WTC11 (cell line): ENCODE data around the gene MTMR2.

Experiments
- ATF1 ChIP-seq: sonication (generic); formaldehyde crosslinking; IDR thresholded peaks from 2 replicates; pipeline ENCODE4 v1.8.1; 2023; ENCODE audit warnings: mild to moderate bottlenecking, moderate library complexity, missing genetic modification reagents
- JUN ChIP-seq: sonication (generic); formaldehyde crosslinking; IDR thresholded peaks from 2 replicates; pipeline ENCODE4 v1.8.0; 2023; ENCODE audit warnings: mild to moderate bottlenecking, missing genetic modification reagents
- MYBL2 ChIP-seq: sonication (generic); formaldehyde crosslinking; IDR thresholded peaks from 2 replicates; pipeline ENCODE4 v1.8.1; 2023; ENCODE audit warnings: mild to moderate bottlenecking, moderate library complexity, missing genetic modification reagents
- NR1H2 ChIP-seq: sonication (generic); formaldehyde crosslinking; IDR thresholded peaks from 2 replicates; pipeline ENCODE4 v1.9.0; 2021; ENCODE audit warnings: mild to moderate bottlenecking, moderate library complexity, missing genetic modification reagents
- ZNF263 ChIP-seq: sonication (generic); formaldehyde crosslinking; IDR thresholded peaks from 2 replicates; pipeline ENCODE4 v1.8.1; 2022; ENCODE audit warnings: low read depth, mild to moderate bottlenecking, moderate library complexity, missing genetic modification reagents
- TF ChIP-seq, protein P1 (sequence below): fragments of 200-600 bp; IDR thresholded peaks from 2 replicates; pipeline ENCODE4 v1.8.0; 2022; ENCODE audit warnings: antibody characterized with exemption
- TF ChIP-seq, protein P2 (sequence below): sonication (generic); formaldehyde crosslinking; IDR thresholded peaks from 2 replicates; pipeline ENCODE4 v1.8.0; 2023; ENCODE audit warnings: missing genetic modification reagents
- TF ChIP-seq, protein P3 (sequence below): fragments of 250-450 bp; sonication (Bioruptor Pico); IDR thresholded peaks from 2 replicates; pipeline ENCODE4 v2.1.2; 2022; ENCODE audit warnings: mild to moderate bottlenecking, moderate library complexity
- TF ChIP-seq, protein P4 (sequence below): sonication (generic); formaldehyde crosslinking; IDR thresholded peaks from 2 replicates; pipeline ENCODE4 v1.8.1; 2023; ENCODE audit warnings: mild to moderate bottlenecking, missing genetic modification reagents, borderline replicate concordance
- TF ChIP-seq, protein P5 (sequence below): sonication (generic); formaldehyde crosslinking; IDR thresholded peaks from 2 replicates; pipeline ENCODE4 v1.8.1; 2023; ENCODE audit warnings: mild to moderate bottlenecking, missing genetic modification reagents, moderate library complexity

DNA sequence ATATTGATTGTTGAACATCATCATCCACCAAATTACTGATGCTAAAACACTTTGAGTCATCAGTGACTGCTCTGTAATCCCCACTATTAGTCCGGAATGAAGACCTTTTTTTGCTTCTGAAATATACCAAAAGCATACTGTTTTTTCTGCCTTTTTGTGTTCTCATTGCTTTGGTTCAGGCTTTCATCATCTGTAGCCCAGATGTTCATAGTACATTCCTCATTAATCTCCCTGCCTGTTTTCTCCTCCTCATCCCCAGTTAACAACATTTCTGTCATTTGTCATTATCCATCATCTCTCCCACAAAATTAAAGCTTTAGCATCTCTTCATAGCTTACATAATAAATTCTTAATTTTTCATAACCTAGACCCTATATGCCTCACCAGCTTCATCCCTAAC lies 124.4 kb downstream of the MTMR2 start:
- TF ChIP-seq, protein P1, sequence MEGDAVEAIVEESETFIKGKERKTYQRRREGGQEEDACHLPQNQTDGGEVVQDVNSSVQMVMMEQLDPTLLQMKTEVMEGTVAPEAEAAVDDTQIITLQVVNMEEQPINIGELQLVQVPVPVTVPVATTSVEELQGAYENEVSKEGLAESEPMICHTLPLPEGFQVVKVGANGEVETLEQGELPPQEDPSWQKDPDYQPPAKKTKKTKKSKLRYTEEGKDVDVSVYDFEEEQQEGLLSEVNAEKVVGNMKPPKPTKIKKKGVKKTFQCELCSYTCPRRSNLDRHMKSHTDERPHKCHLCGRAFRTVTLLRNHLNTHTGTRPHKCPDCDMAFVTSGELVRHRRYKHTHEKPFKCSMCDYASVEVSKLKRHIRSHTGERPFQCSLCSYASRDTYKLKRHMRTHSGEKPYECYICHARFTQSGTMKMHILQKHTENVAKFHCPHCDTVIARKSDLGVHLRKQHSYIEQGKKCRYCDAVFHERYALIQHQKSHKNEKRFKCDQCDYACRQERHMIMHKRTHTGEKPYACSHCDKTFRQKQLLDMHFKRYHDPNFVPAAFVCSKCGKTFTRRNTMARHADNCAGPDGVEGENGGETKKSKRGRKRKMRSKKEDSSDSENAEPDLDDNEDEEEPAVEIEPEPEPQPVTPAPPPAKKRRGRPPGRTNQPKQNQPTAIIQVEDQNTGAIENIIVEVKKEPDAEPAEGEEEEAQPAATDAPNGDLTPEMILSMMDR: no peak
- no peak for TF ChIP-seq ATF1 (CRISPR knock-in tag)
- TF ChIP-seq, protein P2, sequence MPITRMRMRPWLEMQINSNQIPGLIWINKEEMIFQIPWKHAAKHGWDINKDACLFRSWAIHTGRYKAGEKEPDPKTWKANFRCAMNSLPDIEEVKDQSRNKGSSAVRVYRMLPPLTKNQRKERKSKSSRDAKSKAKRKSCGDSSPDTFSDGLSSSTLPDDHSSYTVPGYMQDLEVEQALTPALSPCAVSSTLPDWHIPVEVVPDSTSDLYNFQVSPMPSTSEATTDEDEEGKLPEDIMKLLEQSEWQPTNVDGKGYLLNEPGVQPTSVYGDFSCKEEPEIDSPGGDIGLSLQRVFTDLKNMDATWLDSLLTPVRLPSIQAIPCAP (CRISPR knock-in tag): no peak
- no peak for TF ChIP-seq MYBL2 (CRISPR knock-in tag)
- TF ChIP-seq, protein P3, sequence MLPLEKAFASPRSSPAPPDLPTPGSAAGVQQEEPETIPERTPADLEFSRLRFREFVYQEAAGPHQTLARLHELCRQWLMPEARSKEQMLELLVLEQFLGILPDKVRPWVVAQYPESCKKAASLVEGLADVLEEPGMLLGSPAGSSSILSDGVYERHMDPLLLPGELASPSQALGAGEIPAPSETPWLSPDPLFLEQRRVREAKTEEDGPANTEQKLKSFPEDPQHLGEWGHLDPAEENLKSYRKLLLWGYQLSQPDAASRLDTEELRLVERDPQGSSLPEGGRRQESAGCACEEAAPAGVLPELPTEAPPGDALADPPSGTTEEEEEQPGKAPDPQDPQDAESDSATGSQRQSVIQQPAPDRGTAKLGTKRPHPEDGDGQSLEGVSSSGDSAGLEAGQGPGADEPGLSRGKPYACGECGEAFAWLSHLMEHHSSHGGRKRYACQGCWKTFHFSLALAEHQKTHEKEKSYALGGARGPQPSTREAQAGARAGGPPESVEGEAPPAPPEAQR (CRISPR knock-in tag): no peak
- TF ChIP-seq ZNF263 (CRISPR knock-in tag): no peak
- TF ChIP-seq, protein P4, sequence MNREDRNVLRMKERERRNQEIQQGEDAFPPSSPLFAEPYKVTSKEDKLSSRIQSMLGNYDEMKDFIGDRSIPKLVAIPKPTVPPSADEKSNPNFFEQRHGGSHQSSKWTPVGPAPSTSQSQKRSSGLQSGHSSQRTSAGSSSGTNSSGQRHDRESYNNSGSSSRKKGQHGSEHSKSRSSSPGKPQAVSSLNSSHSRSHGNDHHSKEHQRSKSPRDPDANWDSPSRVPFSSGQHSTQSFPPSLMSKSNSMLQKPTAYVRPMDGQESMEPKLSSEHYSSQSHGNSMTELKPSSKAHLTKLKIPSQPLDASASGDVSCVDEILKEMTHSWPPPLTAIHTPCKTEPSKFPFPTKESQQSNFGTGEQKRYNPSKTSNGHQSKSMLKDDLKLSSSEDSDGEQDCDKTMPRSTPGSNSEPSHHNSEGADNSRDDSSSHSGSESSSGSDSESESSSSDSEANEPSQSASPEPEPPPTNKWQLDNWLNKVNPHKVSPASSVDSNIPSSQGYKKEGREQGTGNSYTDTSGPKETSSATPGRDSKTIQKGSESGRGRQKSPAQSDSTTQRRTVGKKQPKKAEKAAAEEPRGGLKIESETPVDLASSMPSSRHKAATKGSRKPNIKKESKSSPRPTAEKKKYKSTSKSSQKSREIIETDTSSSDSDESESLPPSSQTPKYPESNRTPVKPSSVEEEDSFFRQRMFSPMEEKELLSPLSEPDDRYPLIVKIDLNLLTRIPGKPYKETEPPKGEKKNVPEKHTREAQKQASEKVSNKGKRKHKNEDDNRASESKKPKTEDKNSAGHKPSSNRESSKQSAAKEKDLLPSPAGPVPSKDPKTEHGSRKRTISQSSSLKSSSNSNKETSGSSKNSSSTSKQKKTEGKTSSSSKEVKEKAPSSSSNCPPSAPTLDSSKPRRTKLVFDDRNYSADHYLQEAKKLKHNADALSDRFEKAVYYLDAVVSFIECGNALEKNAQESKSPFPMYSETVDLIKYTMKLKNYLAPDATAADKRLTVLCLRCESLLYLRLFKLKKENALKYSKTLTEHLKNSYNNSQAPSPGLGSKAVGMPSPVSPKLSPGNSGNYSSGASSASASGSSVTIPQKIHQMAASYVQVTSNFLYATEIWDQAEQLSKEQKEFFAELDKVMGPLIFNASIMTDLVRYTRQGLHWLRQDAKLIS: no peak
- TF ChIP-seq, protein P5, sequence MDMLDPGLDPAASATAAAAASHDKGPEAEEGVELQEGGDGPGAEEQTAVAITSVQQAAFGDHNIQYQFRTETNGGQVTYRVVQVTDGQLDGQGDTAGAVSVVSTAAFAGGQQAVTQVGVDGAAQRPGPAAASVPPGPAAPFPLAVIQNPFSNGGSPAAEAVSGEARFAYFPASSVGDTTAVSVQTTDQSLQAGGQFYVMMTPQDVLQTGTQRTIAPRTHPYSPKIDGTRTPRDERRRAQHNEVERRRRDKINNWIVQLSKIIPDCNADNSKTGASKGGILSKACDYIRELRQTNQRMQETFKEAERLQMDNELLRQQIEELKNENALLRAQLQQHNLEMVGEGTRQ (CRISPR knock-in tag): no peak
- TF ChIP-seq NR1H2: no peak
- no peak for TF ChIP-seq JUN (CRISPR knock-in tag)
